Omental fat pad (tissue), 4 donors: ENCODE data around the gene PRSS23. TPM values are rescaled to one million over a fixed set of nuclear protein-coding genes. Genes with fewer than 3 reads are reported as not detected.

Source experiments
- ATAC-seq: fragments of 150-250 bp; one replicate; pipeline ENCODE4 v1.9.1; 2016; ENCODE audit warnings: mild to moderate bottlenecking, moderate library complexity; ENCODE audit not compliant: low FRiP score
- DNase-seq: peaks from one replicate; pipeline ENCODE4 v3.0.0-alpha.2; 2019; ENCODE audit warnings: low spot score
- CTCF ChIP-seq, 3 donors: fragments of 450-650 bp; IDR thresholded peaks; one replicate each; pipeline ENCODE4 v1.5.1; 2016 to 2017; ENCODE audit warnings: antibody characterized with exemption in 3 of 3, mild to moderate bottlenecking in 3 of 3, moderate library complexity in 2 of 3
- total RNA-seq, 4 donors: library from RNA; depleted of rRNA; stranded (reverse); fragments of >200 nt; gene quantifications; one replicate each; pipeline ENCODE4 v1.1.0, GENCODE V29; 2016

PRSS23 gene
- total RNA-seq, 4 donors from 2014 or later, result 35.9 to 66.2 (median 50.3) TPM

- TF ChIP-seq CTCF (IDR thresholded peaks at IDR 0.05), result no peak
- DNase-seq (no peak), ATAC-seq (peak; percentile 39)
Observed at GRCh38 chr11:86802601-86803051, 2.3 kb downstream of the PRSS23 start.

GRCh38 chr11:86803136-86804045 lies 3.0 kb downstream of the PRSS23 start:
- no peak for TF ChIP-seq CTCF (IDR thresholded peaks at IDR 0.05)
- DNase-seq (no peak), ATAC-seq (peak; percentile 9)

GRCh38 chr11:86804951-86805350 lies 4.6 kb downstream of the PRSS23 start:
- DNase-seq (no peak), ATAC-seq (no peak)
- no peak for TF ChIP-seq CTCF (IDR thresholded peaks at IDR 0.05)

- no peak for TF ChIP-seq CTCF (IDR thresholded peaks at IDR 0.05)
- ATAC-seq, result no peak
- DNase-seq, result no peak
Observed at GRCh38 chr11:86805873-86806310, 5.5 kb downstream of the PRSS23 start.

GRCh38 chr11:86806903-86807302 lies 6.6 kb downstream of the PRSS23 start:
- TF ChIP-seq CTCF (IDR thresholded peaks at IDR 0.05), result no peak
- DNase-seq (no peak), ATAC-seq (no peak)

GRCh38 chr11:86807360-86807759 lies 7.0 kb downstream of the PRSS23 start:
- TF ChIP-seq CTCF (IDR thresholded peaks at IDR 0.05), result no peak
- ATAC-seq (no peak), DNase-seq (no peak)

- TF ChIP-seq CTCF (IDR thresholded peaks at IDR 0.05), result no peak
- DNase-seq (no peak), ATAC-seq (no peak)
Observed at GRCh38 chr11:86809561-86809960, 9.2 kb downstream of the PRSS23 start.
